K562 (cell line): ENCODE results near the gene INPP1. TPM values are rescaled to one million over a fixed set of nuclear protein-coding genes. Genes with fewer than 3 reads are reported as not detected.

Experiments
- ATAC-seq: fragments of 200-7000 bp; cut with Tn5 transposase; 3 replicates; pipeline ENCODE4 v1.9.1; 2020; ENCODE audit warnings: moderate library complexity
- BruUV-seq: library from RNA; stranded (reverse); fragments of 400-500 nt; replicated peaks from 2 replicates; lab custom pipeline; 2021; lab: Mats Ljungman, UMichigan
- CTCF ChIA-PET: fragments of 300-600 bp; formaldehyde crosslinking; extraction: SDS; loops from one replicate; lab custom pipeline; 2021; ENCODE audit warnings: low intra/inter-chr PET ratio; lab: Yijun Ruan, JAX
- POLR2A ChIA-PET: fragments of 300-600, 350-650 bp; sonication (Branson Sonifier 250); formaldehyde crosslinking; extraction: SDS; loops from one replicate; lab custom pipeline; 2021; ENCODE audit warnings: antibody characterized with exemption, inconsistent platforms; lab: Yijun Ruan, JAX
- DNase-seq, 4 experiments: peaks; one replicate each; pipeline versions ENCODE4 v3.0.0 to v3.0.0-alpha.2; 2011 to 2018; ENCODE audit warnings: low spot score in 3 of 4, mixed read lengths in 3 of 4; ENCODE audit errors: extremely low read depth in 1 of 4
- FAIRE-seq: peaks from 2 replicates; lab custom pipeline; 2011; peaks lifted over from hg19 to GRCh38; lab: Jason Lieb, UNC
- H2AFZ ChIP-seq: 2 replicates; pipeline ENCODE4 v1.6.0; 2011; ENCODE audit warnings: low read depth, low read length, control low read depth, inconsistent platforms
- H3K27ac ChIP-seq: fragments of 200-600 bp; 3 replicates; pipeline ENCODE4 v1.8.0; 2011; ENCODE audit warnings: low read depth, mild to moderate bottlenecking, control low read depth, inconsistent platforms, low read length, moderate library complexity, mixed read lengths; ENCODE audit errors: extremely low read depth
- H3K27me3 ChIP-seq, 2 experiments: fragments of 300-600 bp in 1 of 2; 2 replicates in 1 of 2; 3 replicates in 1 of 2; pipeline versions ENCODE4 v1.6.0 to v1.8.0; 2011; ENCODE audit warnings: inconsistent platforms in 2 of 2, low read length in 2 of 2, mild to moderate bottlenecking in 1 of 2, mixed read lengths in 1 of 2, moderate library complexity in 1 of 2; ENCODE audit not compliant: control insufficient read depth in 2 of 2, insufficient read depth in 2 of 2
- H3K36me3 ChIP-seq: fragments of 300-600 bp; 3 replicates; pipeline ENCODE4 v1.8.0; 2011; ENCODE audit warnings: mild to moderate bottlenecking, low read length, inconsistent platforms; ENCODE audit not compliant: control insufficient read depth, insufficient read depth
- H3K4me1 ChIP-seq, 2 experiments: fragments of 200-600 bp in 1 of 2; replicated peaks in 1 of 2; 2 replicates in 1 of 2; 3 replicates in 1 of 2; pipeline versions ENCODE4 v1.5.1 to v1.8.0; 2011; ENCODE audit warnings: inconsistent platforms in 2 of 2, low read length in 2 of 2, mild to moderate bottlenecking in 1 of 2, mixed read lengths in 1 of 2, moderate library complexity in 1 of 2; ENCODE audit not compliant: control insufficient read depth in 2 of 2, insufficient read depth in 2 of 2
- H3K4me2 ChIP-seq: 2 replicates; pipeline ENCODE4 v1.6.1; 2011; ENCODE audit warnings: low read length, control low read depth, inconsistent platforms, mixed read lengths; ENCODE audit not compliant: insufficient read depth
- H3K4me3 ChIP-seq: fragments of 200-600 bp; sonication (generic), shearing (Covaris generic); 2 replicates; pipeline ENCODE4 v1.5.1; 2016; ENCODE audit warnings: control low read depth, inconsistent platforms
- H3K79me2 ChIP-seq: fragments of 200-600 bp; 3 replicates; pipeline ENCODE4 v1.8.0; 2011; ENCODE audit warnings: low read length, inconsistent platforms; ENCODE audit not compliant: control insufficient read depth, insufficient read depth
- H3K9ac ChIP-seq, 2 experiments: 2 replicates each; pipeline versions ENCODE4 v1.6.0 to v1.6.1; 2011; ENCODE audit warnings: low read depth in 2 of 2, low read length in 2 of 2, control low read depth in 1 of 2, inconsistent platforms in 1 of 2, mild to moderate bottlenecking in 1 of 2, mixed read lengths in 1 of 2; ENCODE audit not compliant: insufficient read depth in 1 of 2
- H3K9me1 ChIP-seq: one replicate; pipeline ENCODE4 v1.6.0; 2011; ENCODE audit warnings: inconsistent platforms, mild to moderate bottlenecking, low read length, moderate library complexity; ENCODE audit not compliant: control insufficient read depth, insufficient read depth
- H3K9me3 ChIP-seq: replicated peaks from 2 replicates; pipeline ENCODE4 v1.5.1; 2011; ENCODE audit warnings: low read depth, low read length, inconsistent platforms; ENCODE audit not compliant: control insufficient read depth, insufficient read depth
- H4K20me1 ChIP-seq: replicated peaks from 2 replicates; pipeline ENCODE4 v1.6.1; 2011; ENCODE audit warnings: low read length, inconsistent platforms, mixed read lengths; ENCODE audit not compliant: control insufficient read depth, insufficient read depth
- CBFA2T3 ChIP-seq: fragments of 450-650 bp; IDR thresholded peaks from 2 replicates; pipeline ENCODE4 v1.6.1; 2017
- CBX8 ChIP-seq: fragments of 200-600 bp; sonication (generic); IDR thresholded peaks from 2 replicates; pipeline ENCODE4 v1.6.1; 2012; ENCODE audit warnings: borderline replicate concordance, mixed run types, low read depth, mild to moderate bottlenecking, moderate library complexity, mixed read lengths, low read length, control low read depth, inconsistent platforms; ENCODE audit not compliant: poor library complexity, severe bottlenecking; ENCODE audit errors: extremely low read depth
- CHD4 ChIP-seq: fragments of 200-600 bp; sonication (generic); IDR thresholded peaks from 3 replicates; pipeline ENCODE4 v1.6.1; 2012; ENCODE audit warnings: low read depth, mild to moderate bottlenecking, mixed read lengths, low read length, inconsistent platforms; ENCODE audit not compliant: insufficient read depth, insufficient replicate concordance, poor library complexity, severe bottlenecking
- ESRRA ChIP-seq: fragments of 450-650 bp; IDR thresholded peaks from 2 replicates; pipeline ENCODE4 v1.6.1; 2014; ENCODE audit warnings: low read depth, mild to moderate bottlenecking, moderate library complexity, borderline replicate concordance
- MECOM ChIP-seq: fragments of 250-450 bp; sonication (Bioruptor Pico); IDR thresholded peaks from 2 replicates; pipeline ENCODE4 v1.8.0; 2022; ENCODE audit warnings: inconsistent platforms
- TSC22D4 ChIP-seq: fragments of 450-650 bp; IDR thresholded peaks from 2 replicates; pipeline ENCODE4 v1.6.1; 2016; ENCODE audit warnings: missing genetic modification characterization, missing biosample characterization, control low read depth
- ZC3H4 ChIP-seq: sonication (generic); formaldehyde crosslinking; IDR thresholded peaks from 2 replicates; pipeline ENCODE4 v1.9.0; 2021; ENCODE audit warnings: missing genetic modification reagents, borderline replicate concordance
- ZNF140 ChIP-seq: fragments of 250-450 bp; sonication (Bioruptor Pico); IDR thresholded peaks from 2 replicates; pipeline ENCODE4 v1.8.0; 2021; ENCODE audit warnings: moderate library complexity, mild to moderate bottlenecking, inconsistent platforms
- ZNF583 ChIP-seq: fragments of 250-450 bp; sonication (Bioruptor Pico); IDR thresholded peaks from 2 replicates; pipeline ENCODE4 v1.4.0; 2020
- WGBS: fragments of 100-300 bp; shearing (Covaris generic); methylation state at CpG from one replicate; pipeline ENCODE4 v1.1.6; 2016; ENCODE audit warnings: low coverage, mixed read lengths; ENCODE audit not compliant: insufficient coverage; ENCODE audit errors: missing lambda C conversion rate; 5-methylcytosine and 5-hydroxymethylcytosine counted together
- in situ Hi-C: fragments of 300-500 bp; cut with MboI; formaldehyde crosslinking; loops from 4 replicates; pipeline ENCODE4 v1.15.0; 2018; ENCODE audit warnings: inconsistent platforms, mixed read lengths
- intact Hi-C: fragments of 100-400 bp; cut with micrococcal nuclease; formaldehyde crosslinking; loops from 2 replicates; pipeline ENCODE4 v1.14.2; 2022
- polyA plus RNA-seq, 8 experiments: library from polyadenylated mRNA; depleted of rRNA in 4 of 8; stranded (reverse) in 5 of 8; unstranded in 3 of 8; fragments of >200 nt; fragmentation: Nextera tagmentation in 2 of 8; fragmentation: Illumina TruSeq in 1 of 8; extraction: Ambion mirVana in 2 of 8; extraction: Trizol in 1 of 8; gene quantifications; 2 replicates each; pipeline versions ENCODE4 v1.2.1 to v1.2.3, GENCODE V29; 2011 to 2014; ENCODE audit warnings: inconsistent platforms in 1 of 8, missing spikeins in 1 of 8
- total RNA-seq, 7 experiments: library from RNA; depleted of rRNA in 6 of 7; stranded (reverse); fragments of >200 nt in 6 of 7; fragmentation: Illumina TruSeq in 2 of 7; extraction: Trizol in 2 of 7; gene quantifications; 2 replicates each; pipeline versions ENCODE4 v1.2.1 to v1.2.3, GENCODE V29; 2011 to 2021; ENCODE audit warnings: low replicate concordance in 1 of 7
- TF ChIP-seq, protein P1 (sequence below): sonication (generic); formaldehyde crosslinking; IDR thresholded peaks from 2 replicates; pipeline ENCODE4 v1.9.0; 2022; ENCODE audit warnings: mild to moderate bottlenecking, missing genetic modification reagents
- TF ChIP-seq, protein P2 (sequence below): fragments of 450-650 bp; conservative IDR thresholded peaks from 2 replicates; pipeline ENCODE4 v1.6.1; 2016; ENCODE audit warnings: missing genetic modification characterization, low read depth, mild to moderate bottlenecking, missing compliant biosample characterization, moderate library complexity

The INPP1 gene
- total and polyA plus RNA-seq, 9 of the 15 experiments (the other 6 are each of a cell fraction or from before 2014, with no cell fraction given): 3.7 to 11.8 (median 6.5) TPM

DNA sequence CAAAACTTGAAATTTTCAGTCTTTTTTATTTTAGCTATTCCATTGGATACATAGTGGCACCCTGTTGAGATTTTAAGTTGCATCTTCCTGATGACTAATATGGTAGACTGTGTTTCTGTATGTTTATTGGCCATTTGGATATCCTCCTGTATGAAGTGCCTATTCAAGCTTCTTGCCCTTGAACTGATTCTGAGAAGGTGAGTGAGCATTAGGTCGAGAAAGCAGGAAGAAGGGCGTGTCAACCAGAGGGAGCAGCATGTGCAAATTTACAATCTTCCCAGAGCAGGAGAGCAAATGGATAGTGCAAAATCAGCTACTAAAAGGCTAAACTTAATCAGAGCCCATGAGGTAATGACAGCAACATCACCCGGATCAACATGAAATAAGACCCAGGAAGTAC lies 8.6 kb downstream of the INPP1 start:
- no peaks in the 10 kb centered on the region for H3K36me3 ChIP-seq
- POLR2A ChIA-PET: no interaction called here
- BruUV-seq: no TSS peak
- H2AFZ ChIP-seq: peak overlapping the region; percentile 81
- H3K9ac ChIP-seq: peak overlapping the region in 1 of 2 experiments; percentile 49; a peak in 1 of 4 replicates
- intact Hi-C loops (loop anchor here (2.0 kb wide), 1 partner anchor 17 kb away; no protein-coding TSS in a partner anchor), in situ Hi-C loops (no loop called here)
- peak overlapping the region; percentile 45; the same call in 1 of the 2 replicates for H3K4me2 ChIP-seq
- TF ChIP-seq, protein P1, sequence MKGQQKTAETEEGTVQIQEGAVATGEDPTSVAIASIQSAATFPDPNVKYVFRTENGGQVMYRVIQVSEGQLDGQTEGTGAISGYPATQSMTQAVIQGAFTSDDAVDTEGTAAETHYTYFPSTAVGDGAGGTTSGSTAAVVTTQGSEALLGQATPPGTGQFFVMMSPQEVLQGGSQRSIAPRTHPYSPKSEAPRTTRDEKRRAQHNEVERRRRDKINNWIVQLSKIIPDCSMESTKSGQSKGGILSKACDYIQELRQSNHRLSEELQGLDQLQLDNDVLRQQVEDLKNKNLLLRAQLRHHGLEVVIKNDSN (CRISPR knock-in tag): no peak
- no peak for TF ChIP-seq ZNF583 (CRISPR knock-in tag)
- no peak for TF ChIP-seq ZC3H4 (CRISPR knock-in tag)
- no peak for TF ChIP-seq TSC22D4 (tag)
- TF ChIP-seq ZNF140 (CRISPR knock-in tag): no peak
- TF ChIP-seq CHD4: no peak
- no peak for TF ChIP-seq CBX8
- TF ChIP-seq, protein P2, sequence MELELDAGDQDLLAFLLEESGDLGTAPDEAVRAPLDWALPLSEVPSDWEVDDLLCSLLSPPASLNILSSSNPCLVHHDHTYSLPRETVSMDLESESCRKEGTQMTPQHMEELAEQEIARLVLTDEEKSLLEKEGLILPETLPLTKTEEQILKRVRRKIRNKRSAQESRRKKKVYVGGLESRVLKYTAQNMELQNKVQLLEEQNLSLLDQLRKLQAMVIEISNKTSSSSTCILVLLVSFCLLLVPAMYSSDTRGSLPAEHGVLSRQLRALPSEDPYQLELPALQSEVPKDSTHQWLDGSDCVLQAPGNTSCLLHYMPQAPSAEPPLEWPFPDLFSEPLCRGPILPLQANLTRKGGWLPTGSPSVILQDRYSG: no peak
- no peak for TF ChIP-seq MECOM
- TF ChIP-seq CBFA2T3: 0 out of 2 replicates have a peak, but pooled peaks have one; percentile 20
- peak; percentile 51; the same call in 1 of the 2 replicates for TF ChIP-seq ESRRA
- FAIRE-seq (no peak), ATAC-seq (peak; percentile 6), DNase-seq (peak in 1 of 4 experiments; percentile 43)
- no peaks in the 10 kb centered on the region for H3K27me3 ChIP-seq
- H3K27ac ChIP-seq: peak overlapping the region; percentile 57
- no peaks in the 10 kb centered on the region for H3K79me2 ChIP-seq
- H3K9me3 ChIP-seq: no peaks in the 10 kb centered on the region
- H4K20me1 ChIP-seq: no peaks in the 10 kb centered on the region
- H3K9me1 ChIP-seq: no peaks in the 10 kb centered on the region
- WGBS: 27% methylated on average over 3 of the region's 3 CpGs
- CTCF ChIA-PET: no interaction called here
- H3K4me1 ChIP-seq: peaks cover 0 to 43% of the 10 kb centered on the region in 2 experiments; a peak in 3 of 5 replicates
- H3K4me3 ChIP-seq: no peak overlapping the region
